Smooth muscle cell (in vitro differentiated cells): Measurements from ENCODE around the gene LRP2BP. TPM values are rescaled to one million over a fixed set of nuclear protein-coding genes. Genes with fewer than 3 reads are reported as not detected.

Experiments used
- DNase-seq: peaks from one replicate; lab custom pipeline; 2025; ENCODE audit not compliant: unreplicated experiment; lab: John Stamatoyannopoulos, UW
- H2AFZ ChIP-seq: fragments of 200-600 bp; sonication (generic); 2 replicates; pipeline ENCODE4 v1.6.0; 2016; ENCODE audit warnings: antibody characterized with exemption, low read depth, mild to moderate bottlenecking
- H3F3A ChIP-seq: fragments of 200-600 bp; sonication (generic); 2 replicates; pipeline ENCODE4 v1.6.0; 2017; ENCODE audit warnings: antibody characterized with exemption, low read depth
- H3K27ac ChIP-seq: fragments of 200-600 bp; sonication (generic); 2 replicates; pipeline ENCODE4 v1.5.1; 2016; ENCODE audit warnings: low read depth, mild to moderate bottlenecking
- H3K27me3 ChIP-seq: fragments of 200-600 bp; sonication (generic); 2 replicates; pipeline ENCODE4 v1.6.1; 2016; ENCODE audit warnings: low read depth, mild to moderate bottlenecking
- H3K36me3 ChIP-seq: fragments of 200-600 bp; sonication (generic); 2 replicates; pipeline ENCODE4 v1.5.1; 2016; ENCODE audit warnings: low read depth
- H3K4me1 ChIP-seq: fragments of 200-600 bp; sonication (generic); 2 replicates; pipeline ENCODE4 v1.5.1; 2016; ENCODE audit warnings: low read depth
- H3K4me2 ChIP-seq: fragments of 200-600 bp; sonication (generic); 2 replicates; pipeline ENCODE4 v1.6.0; 2016; ENCODE audit warnings: mild to moderate bottlenecking
- H3K4me3 ChIP-seq: fragments of 200-600 bp; sonication (generic); 2 replicates; pipeline ENCODE4 v1.5.1; 2016; ENCODE audit warnings: mild to moderate bottlenecking
- H3K79me2 ChIP-seq: fragments of 200-600 bp; sonication (generic); 2 replicates; pipeline ENCODE4 v1.6.0; 2016; ENCODE audit warnings: low read depth, mild to moderate bottlenecking
- H3K9ac ChIP-seq: fragments of 200-600 bp; sonication (generic); 2 replicates; pipeline ENCODE4 v1.6.0; 2016; ENCODE audit warnings: low read depth
- H3K9me3 ChIP-seq: fragments of 200-600 bp; sonication (generic); replicated peaks from 2 replicates; pipeline ENCODE4 v1.5.1; 2016; ENCODE audit warnings: low read depth
- H4K20me1 ChIP-seq: fragments of 200-600 bp; sonication (generic); 2 replicates; pipeline ENCODE4 v1.6.0; 2016; ENCODE audit warnings: low read depth
- CTCF ChIP-seq: fragments of 200-600 bp; sonication (generic); IDR thresholded peaks from 2 replicates; pipeline ENCODE4 v1.5.1; 2017; ENCODE audit warnings: borderline replicate concordance, mild to moderate bottlenecking, antibody characterized with exemption; ENCODE audit not compliant: insufficient read depth, poor library complexity, severe bottlenecking
- WGBS: methylation state at CpG from one replicate; pipeline ENCODE4 v1.1.7; 2016; ENCODE audit warnings: low lambda C conversion rate; 5-methylcytosine and 5-hydroxymethylcytosine counted together
- polyA plus RNA-seq: library from polyadenylated mRNA; unstranded; fragments of >200 nt; fragmentation: Nextera tagmentation; extraction: Ambion mirVana; gene quantifications from 2 replicates; pipeline ENCODE4 v1.2.1, GENCODE V29; 2016
- total RNA-seq: library from RNA; depleted of rRNA; stranded (reverse); fragments of >200 nt; gene quantifications from 2 replicates; pipeline ENCODE4 v1.2.3, GENCODE V29; 2014

Gene LRP2BP
- total and polyA plus RNA-seq, 2 experiments from 2014 or later: 0.48 to 1.4 TPM

GRCh38 chr4:185341377-185341776, 54.3 kb downstream of the LRP2BP start:
- H3K4me3 ChIP-seq: no peak overlapping the region
- DNase-seq: no peak
- no peak overlapping the region for H3K9ac ChIP-seq
- no peaks in the 10 kb centered on the region for H4K20me1 ChIP-seq
- H3K36me3 ChIP-seq: no peaks in the 10 kb centered on the region
- no peak overlapping the region for H3K4me2 ChIP-seq
- WGBS: 83% methylated on average over 2 of the region's 2 CpGs
- H3K27me3 ChIP-seq: no peaks in the 10 kb centered on the region
- H2AFZ ChIP-seq: no peak overlapping the region
- no peaks in the 10 kb centered on the region for H3K79me2 ChIP-seq
- H3K27ac ChIP-seq: no peak overlapping the region
- no peaks in the 10 kb centered on the region for H3F3A ChIP-seq
- H3K9me3 ChIP-seq: no peaks in the 10 kb centered on the region
- H3K4me1 ChIP-seq: no peaks in the 10 kb centered on the region
- TF ChIP-seq CTCF: no peak

- Histone ChIP-seq H3K36me3 (no peaks in the 10 kb centered on the region), H3K27me3 (no peaks in the 10 kb centered on the region), H3K9ac (no peak overlapping the region), H3K27ac (no peak overlapping the region), H3K9me3 (no peaks in the 10 kb centered on the region), H2AFZ (no peak overlapping the region), H4K20me1 (no peaks in the 10 kb centered on the region), H3K4me3 (no peak overlapping the region), H3K4me2 (no peak overlapping the region), H3K79me2 (no peaks in the 10 kb centered on the region), H3K4me1 (no peaks in the 10 kb centered on the region), H3F3A (no peaks in the 10 kb centered on the region)
- WGBS: 93% methylated on average over 3 of the region's 3 CpGs
- DNase-seq: no peak
- no peak for TF ChIP-seq CTCF
These were observed 55.8 kb downstream of the LRP2BP start for GRCh38 chr4:185339941-185340340.

GRCh38 chr4:185335579-185335978, 60.1 kb downstream of the LRP2BP start:
- Histone ChIP-seq H3K9ac (no peak overlapping the region), H3K9me3 (no peaks in the 10 kb centered on the region), H2AFZ (no peak overlapping the region), H3K4me1 (peaks cover 6% of the 10 kb centered on the region), H3K36me3 (no peaks in the 10 kb centered on the region), H3K79me2 (no peaks in the 10 kb centered on the region), H3K27me3 (no peaks in the 10 kb centered on the region), H3K4me2 (no peak overlapping the region), H3K4me3 (no peak overlapping the region), H3F3A (no peaks in the 10 kb centered on the region), H4K20me1 (no peaks in the 10 kb centered on the region), H3K27ac (no peak overlapping the region)
- no peak for DNase-seq
- TF ChIP-seq CTCF: no peak
- WGBS: 95% methylated on average over 1 of the region's 1 CpG

- Histone ChIP-seq H3K27ac (no peak overlapping the region), H3K9me3 (no peaks in the 10 kb centered on the region), H3K4me1 (peaks cover 6% of the 10 kb centered on the region), H2AFZ (no peak overlapping the region), H3K4me2 (no peak overlapping the region), H3K79me2 (no peaks in the 10 kb centered on the region), H3K36me3 (no peaks in the 10 kb centered on the region), H3K9ac (no peak overlapping the region), H4K20me1 (no peaks in the 10 kb centered on the region), H3F3A (no peaks in the 10 kb centered on the region), H3K4me3 (no peak overlapping the region), H3K27me3 (no peaks in the 10 kb centered on the region)
- WGBS: 97% methylated on average over 4 of the region's 4 CpGs
- no peak for DNase-seq
- TF ChIP-seq CTCF: no peak
These were observed 61.4 kb downstream of the LRP2BP start for GRCh38 chr4:185334326-185334725.
